Neural cell (in vitro differentiated cells): ENCODE data around the gene TMEM119. TPM values are rescaled to one million over a fixed set of nuclear protein-coding genes. Genes with fewer than 3 reads are reported as not detected.
A peak's percentile ranks its signal among the peaks of the same experiment; 100 is the strongest.
"Not testable (repeated sequence)": the region's sequence is repeated elsewhere in the genome, so short reads cannot be mapped to it uniquely, and the experiment has no call there.

Experiments used
- H2AFZ ChIP-seq: fragments of 200-600, 300-800 bp; sonication (generic), shearing (Covaris generic); 2 replicates; pipeline ENCODE4 v1.6.0; 2014; ENCODE audit warnings: low read depth, mild to moderate bottlenecking, antibody characterized with exemption, low read length, moderate library complexity
- H3F3A ChIP-seq: fragments of 200-600 bp; shearing (Covaris generic); 2 replicates; pipeline ENCODE4 v1.6.1; 2016; ENCODE audit warnings: mild to moderate bottlenecking, moderate library complexity, mixed read lengths, antibody characterized with exemption, low read length; ENCODE audit not compliant: insufficient read depth, poor library complexity, severe bottlenecking
- H3K27ac ChIP-seq: fragments of 200-600, 300-800 bp; sonication (generic), shearing (Covaris generic); 2 replicates; pipeline ENCODE4 v1.5.1; 2014; ENCODE audit warnings: mild to moderate bottlenecking, low read length, moderate library complexity
- H3K27me3 ChIP-seq: fragments of 300-800, 200-600 bp; sonication (generic), shearing (Covaris generic); 2 replicates; pipeline ENCODE4 v1.6.0; 2014; ENCODE audit warnings: mild to moderate bottlenecking, low read depth, low read length, moderate library complexity; ENCODE audit not compliant: insufficient read depth
- H3K36me3 ChIP-seq: fragments of 300-800, 200-600 bp; sonication (generic), shearing (Covaris generic); 2 replicates; pipeline ENCODE4 v1.5.1; 2014; ENCODE audit warnings: mild to moderate bottlenecking, antibody characterized with exemption, low read length, moderate library complexity; ENCODE audit not compliant: insufficient read depth
- H3K4me2 ChIP-seq: fragments of 300-800, 200-600 bp; sonication (generic), shearing (Covaris generic); 2 replicates; pipeline ENCODE4 v1.6.0; 2014; ENCODE audit warnings: mild to moderate bottlenecking, low read length
- H3K4me3 ChIP-seq: fragments of 300-800, 200-600 bp; sonication (generic), shearing (Covaris generic); 2 replicates; pipeline ENCODE4 v1.5.1; 2014; ENCODE audit warnings: mild to moderate bottlenecking, low read length, moderate library complexity
- H3K79me2 ChIP-seq: fragments of 200-600 bp; shearing (Covaris generic); replicated peaks from 2 replicates; pipeline ENCODE4 v1.6.0; 2014; ENCODE audit warnings: mild to moderate bottlenecking, low read length, moderate library complexity; ENCODE audit not compliant: insufficient read depth
- H3K9ac ChIP-seq: fragments of 300-800, 200-600 bp; sonication (generic), shearing (Covaris generic); 2 replicates; pipeline ENCODE4 v1.6.1; 2016; ENCODE audit warnings: mild to moderate bottlenecking, low read length, mixed read lengths
- H3K9me2 ChIP-seq: fragments of 200-600 bp; shearing (Covaris generic); 2 replicates; pipeline ENCODE4 v1.6.1; 2016; ENCODE audit warnings: mild to moderate bottlenecking, low read length, mixed read lengths; ENCODE audit not compliant: insufficient read depth
- H3K9me3 ChIP-seq: fragments of 200-600, 300-800 bp; sonication (generic), shearing (Covaris generic); 2 replicates; pipeline ENCODE4 v1.6.1; 2016; ENCODE audit warnings: mild to moderate bottlenecking, mixed run types, low read length, moderate library complexity, mixed read lengths
- H4K20me1 ChIP-seq: fragments of 200-600 bp; shearing (Covaris generic); 2 replicates; pipeline ENCODE4 v1.6.1; 2016; ENCODE audit warnings: mild to moderate bottlenecking, mixed run types; ENCODE audit not compliant: insufficient read depth
- CTCF ChIP-seq: fragments of 450-650 bp; IDR thresholded peaks from 2 replicates; pipeline ENCODE4 v1.5.1; 2014; ENCODE audit warnings: antibody characterized with exemption, mild to moderate bottlenecking, moderate library complexity; ENCODE audit not compliant: poor library complexity, severe bottlenecking
- EP300 ChIP-seq: fragments of 450-650 bp; conservative IDR thresholded peaks from 2 replicates; pipeline ENCODE4 v1.6.1; 2014; ENCODE audit warnings: antibody characterized with exemption, mild to moderate bottlenecking, moderate library complexity; ENCODE audit not compliant: poor library complexity, severe bottlenecking
- EZH2 ChIP-seq: fragments of 200-600, 300-800 bp; shearing (Covaris generic), sonication (generic); IDR thresholded peaks from 2 replicates; pipeline ENCODE4 v1.6.1; 2014; ENCODE audit warnings: antibody characterized with exemption, low read length, borderline replicate concordance, mild to moderate bottlenecking; ENCODE audit not compliant: insufficient read depth, poor library complexity, severe bottlenecking
- MXI1 ChIP-seq: fragments of 450-650 bp; conservative IDR thresholded peaks from 2 replicates; pipeline ENCODE4 v1.6.1; 2014; ENCODE audit warnings: antibody characterized with exemption, mild to moderate bottlenecking; ENCODE audit not compliant: poor library complexity, severe bottlenecking
- POLR2AphosphoS5 ChIP-seq: IDR thresholded peaks from 2 replicates; pipeline ENCODE4 v1.6.1; 2012
- RAD21 ChIP-seq: fragments of 450-650 bp; conservative IDR thresholded peaks from 2 replicates; pipeline ENCODE4 v1.6.1; 2014; ENCODE audit warnings: antibody characterized with exemption, mild to moderate bottlenecking, moderate library complexity
- REST ChIP-seq: IDR thresholded peaks from 2 replicates; pipeline ENCODE4 v1.6.1; 2012; ENCODE audit warnings: borderline replicate concordance
- SMC3 ChIP-seq: fragments of 450-650 bp; conservative IDR thresholded peaks from 2 replicates; pipeline ENCODE4 v1.6.1; 2014; ENCODE audit warnings: antibody characterized with exemption, mild to moderate bottlenecking, moderate library complexity; ENCODE audit not compliant: poor library complexity
- TAF1 ChIP-seq: IDR thresholded peaks from 2 replicates; pipeline ENCODE4 v1.6.1; 2012; ENCODE audit warnings: low read depth
- polyA plus RNA-seq: library from polyadenylated mRNA; depleted of rRNA; stranded (reverse); fragments of >200 nt; gene quantifications from 2 replicates; pipeline ENCODE4 v1.2.3, GENCODE V29; 2014

Gene TMEM119
- polyA plus RNA-seq, 1 donor from 2014 or later = not detected

- Histone ChIP-seq H3K36me3 (peaks cover 4% of the 10 kb centered on the region), H3K9me3 (no peaks in the 10 kb centered on the region), H3K27me3 (no peaks in the 10 kb centered on the region), H3K79me2 (peaks cover 62% of the 10 kb centered on the region), H3K4me2 (peak overlapping the region; percentile 98), H2AFZ (no peak overlapping the region), H3K4me3 (peak overlapping the region; percentile 75), H3K9me2 (no peaks in the 10 kb centered on the region), H3K9ac (peak overlapping the region; percentile 91), H3F3A (peaks cover 3% of the 10 kb centered on the region), H3K27ac (no peak overlapping the region), H4K20me1 (no peaks in the 10 kb centered on the region)
- no peak for TF ChIP-seq REST
- TF ChIP-seq SMC3 = no peak
- TF ChIP-seq RAD21 = no peak
- TF ChIP-seq TAF1 = no peak
- no peak for TF ChIP-seq MXI1
- no peak for TF ChIP-seq CTCF
Measured at GRCh38 chr12:108559748-108560147, 38.1 kb downstream of the TMEM119 start.

- Histone ChIP-seq H3K9me3 (no peaks in the 10 kb centered on the region), H3K4me2 (no peak overlapping the region), H3K9me2 (no peaks in the 10 kb centered on the region), H3K4me3 (peak overlapping the region; percentile 75), H3K9ac (no peak overlapping the region), H3K27me3 (no peaks in the 10 kb centered on the region), H3F3A (peaks cover 3% of the 10 kb centered on the region), H3K36me3 (peaks cover 4% of the 10 kb centered on the region), H4K20me1 (no peaks in the 10 kb centered on the region), H3K79me2 (peaks cover 60% of the 10 kb centered on the region), H3K27ac (no peak overlapping the region), H2AFZ (no peak overlapping the region)
- TF ChIP-seq TAF1 (no peak), POLR2AphosphoS5 (no peak), MXI1 (no peak), SMC3 (no peak), EZH2 (no peak), RAD21 (no peak), EP300 (no peak), REST (no peak), CTCF (no peak)
Measured at GRCh38 chr12:108559007-108559655, 38.8 kb downstream of the TMEM119 start.

- H3K4me3 ChIP-seq, H2AFZ ChIP-seq, H3K9me2 ChIP-seq, H3K36me3 ChIP-seq, H3K9ac ChIP-seq, H3F3A ChIP-seq, H4K20me1 ChIP-seq, H3K27me3 ChIP-seq, H3K27ac ChIP-seq, H3K9me3 ChIP-seq, H3K4me2 ChIP-seq: not testable (repeated sequence)
- peaks cover 81% of the 10 kb centered on the region for H3K79me2 ChIP-seq
Measured at GRCh38 chr12:108555383-108555782, 42.5 kb downstream of the TMEM119 start.
